GM23338 (cell line): ENCODE measurements around the gene GRIK1.

Source experiments
- CTCF ChIP-seq, 2 experiments: fragments of 200-600 bp in 1 of 2; sonication (generic) in 1 of 2; conservative IDR thresholded peaks; 2 replicates each; pipeline versions ENCODE4 v1.5.1 to v1.6.1; 2016 to 2017; ENCODE audit warnings: antibody characterized with exemption in 2 of 2, low read depth in 2 of 2, mild to moderate bottlenecking in 2 of 2, moderate library complexity in 1 of 2
- ETS1 ChIP-seq: IDR thresholded peaks from 2 replicates; pipeline ENCODE4 v1.6.1; 2016; ENCODE audit warnings: antibody characterized with exemption
- EZH2 ChIP-seq: fragments of 200-600 bp; sonication (generic); IDR thresholded peaks from one replicate; pipeline ENCODE4 v1.8.0; 2017; ENCODE audit warnings: antibody characterized with exemption, mild to moderate bottlenecking, low read depth; ENCODE audit not compliant: unreplicated experiment
- EZH2phosphoT487 ChIP-seq: fragments of 200-600 bp; sonication (generic); IDR thresholded peaks from one replicate; pipeline ENCODE4 v1.8.1; 2018; ENCODE audit warnings: antibody characterized with exemption; ENCODE audit not compliant: unreplicated experiment
- JUNB ChIP-seq: IDR thresholded peaks from one replicate; pipeline ENCODE4 v1.6.1; 2016; ENCODE audit warnings: antibody characterized with exemption; ENCODE audit not compliant: unreplicated experiment
- REST ChIP-seq: IDR thresholded peaks from one replicate; pipeline ENCODE4 v1.6.1; 2018; ENCODE audit warnings: antibody characterized with exemption; ENCODE audit not compliant: unreplicated experiment

GRCh38 chr21:29875036-29875716, 64.6 kb downstream of the GRIK1 start:
- TF ChIP-seq CTCF (conservative IDR thresholded peaks at IDR 0.05; ENCODE audit: low read depth in 2 of 2) = no peak
- no peak for TF ChIP-seq REST
- TF ChIP-seq ETS1 = no peak
- TF ChIP-seq JUNB = no peak
- TF ChIP-seq EZH2 = no peak
- TF ChIP-seq EZH2phosphoT487 = no peak
